Renal cortical epithelial cell (primary cell): ENCODE data around the gene RPS5. TPM values are rescaled to one million over a fixed set of nuclear protein-coding genes. Genes with fewer than 3 reads are reported as not detected.
"Not testable (repeated sequence)": the region's sequence is repeated elsewhere in the genome, so short reads cannot be mapped to it uniquely, and the experiment has no call there.

Experiments used
- DNase-seq: peaks from one replicate; pipeline ENCODE4 v3.0.0-alpha.2; 2011; ENCODE audit warnings: low read depth
- total RNA-seq: library from RNA; depleted of rRNA; stranded (reverse); fragments of >200 nt; gene quantifications from 2 replicates; pipeline ENCODE4 v1.2.3, GENCODE V29; 2014

Gene RPS5
- 847 and 2,009 TPM in 2 replicates for total RNA-seq

DNA sequence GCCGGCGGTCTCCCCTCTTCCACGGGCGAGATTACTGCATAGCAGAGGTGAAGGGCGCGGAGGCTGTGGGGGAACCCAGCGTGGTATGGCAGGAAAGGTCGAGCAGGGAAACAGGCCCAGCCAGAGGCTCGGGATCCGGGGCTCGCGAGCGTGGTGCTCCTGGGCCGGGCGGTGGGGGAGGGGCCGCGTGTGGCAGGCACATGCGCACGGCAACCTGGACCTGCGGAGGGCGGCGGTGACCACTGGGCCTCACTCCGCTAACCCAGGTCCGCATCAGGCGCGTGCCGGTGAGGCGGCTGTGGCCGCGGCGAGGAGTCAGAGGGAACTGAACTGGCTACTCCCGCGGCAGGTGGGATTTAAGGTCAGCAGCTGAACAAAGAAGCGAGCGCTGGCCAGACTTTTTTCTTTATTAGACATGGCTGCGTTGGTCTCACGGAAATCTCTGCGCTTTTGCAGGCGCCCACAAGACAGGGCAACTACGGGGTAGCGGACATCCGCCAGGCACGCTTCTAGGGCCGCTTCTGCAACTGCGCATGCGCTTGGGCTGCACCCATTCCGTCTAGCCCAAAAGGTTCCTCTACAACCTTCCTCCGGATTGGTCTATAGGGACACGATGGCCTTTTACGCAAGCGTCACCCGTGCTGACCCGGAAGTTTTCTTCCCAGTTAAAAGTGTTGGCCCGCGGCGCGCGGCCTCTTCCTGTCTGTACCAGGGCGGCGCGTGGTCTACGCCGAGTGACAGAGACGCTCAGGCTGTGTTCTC is at the start of gene RPS5:
TSS of gene RPS5 (plus strand) at position 694 of the 762 bp plus-strand sequence. CDS start 869 bp downstream, outside the sequence.
- DNase-seq = peak; percentile 98

DNA sequence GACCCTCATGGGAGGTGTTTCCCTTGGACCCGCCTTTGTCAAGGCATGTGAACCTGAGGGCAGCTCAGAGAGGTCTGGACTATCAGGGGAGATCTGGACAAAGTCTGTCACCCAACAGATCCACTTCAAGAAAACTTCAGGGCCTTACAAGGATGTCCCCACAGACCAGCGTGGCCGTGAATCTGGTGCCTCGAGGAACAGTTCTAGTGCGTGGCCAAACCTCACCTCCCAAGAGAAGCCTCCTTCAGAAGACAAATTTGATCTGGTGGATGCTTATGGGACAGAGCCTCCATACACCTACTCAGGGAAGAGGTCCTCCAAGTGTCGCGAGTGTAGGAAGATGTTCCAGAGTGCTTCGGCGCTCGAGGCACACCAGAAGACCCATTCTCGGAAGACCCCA is 48.7 kb upstream of the RPS5 start:
- no peak for DNase-seq

DNA sequence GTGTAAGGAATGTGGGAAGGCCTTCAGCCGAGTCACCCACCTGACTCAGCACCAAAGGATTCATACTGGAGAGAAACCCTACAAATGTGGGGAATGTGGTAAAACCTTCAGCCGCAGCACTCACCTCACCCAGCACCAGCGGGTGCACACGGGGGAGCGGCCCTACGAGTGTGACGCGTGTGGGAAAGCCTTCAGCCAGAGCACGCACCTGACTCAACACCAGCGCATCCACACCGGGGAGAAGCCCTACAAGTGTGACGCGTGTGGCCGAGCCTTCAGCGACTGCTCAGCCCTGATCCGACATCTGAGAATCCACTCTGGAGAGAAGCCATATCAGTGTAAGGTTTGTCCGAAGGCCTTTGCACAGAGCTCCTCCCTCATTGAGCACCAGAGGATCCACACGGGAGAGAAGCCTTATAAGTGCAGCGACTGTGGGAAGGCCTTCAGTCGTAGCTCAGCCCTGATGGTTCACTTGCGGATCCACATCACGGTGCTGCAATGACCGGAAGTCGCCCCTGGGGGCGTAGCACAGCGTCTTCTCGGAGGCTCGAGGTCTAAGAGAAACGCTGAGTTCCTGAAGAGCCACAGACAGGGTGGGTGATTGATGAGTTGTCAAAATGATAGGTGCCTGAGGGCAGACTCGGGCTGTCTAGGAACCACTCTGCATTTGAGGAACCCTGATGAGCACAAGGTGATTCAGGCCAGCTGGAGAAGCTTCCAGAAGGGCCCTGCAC is 48.1 kb upstream of the RPS5 start:
- DNase-seq = no peak

DNA sequence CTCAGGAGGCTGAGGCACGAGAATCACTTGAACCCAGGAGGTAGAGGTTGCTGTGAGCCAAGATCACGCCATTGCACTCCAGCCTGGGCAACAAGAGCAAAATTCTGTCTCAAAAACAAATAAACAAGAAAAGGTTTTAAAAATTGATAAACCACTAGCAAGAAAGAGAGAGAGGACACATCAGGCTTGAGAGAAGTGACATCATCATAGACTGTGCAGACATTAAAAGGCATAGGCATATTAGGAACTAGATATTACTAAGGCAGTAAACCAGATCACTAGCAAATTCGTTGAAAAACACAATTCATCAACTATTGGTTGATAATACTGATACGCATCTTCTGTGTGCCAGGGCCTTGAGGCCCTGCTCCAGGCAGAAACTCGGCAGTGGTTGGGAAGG is 41.5 kb upstream of the RPS5 start:
- DNase-seq = no peak

DNA sequence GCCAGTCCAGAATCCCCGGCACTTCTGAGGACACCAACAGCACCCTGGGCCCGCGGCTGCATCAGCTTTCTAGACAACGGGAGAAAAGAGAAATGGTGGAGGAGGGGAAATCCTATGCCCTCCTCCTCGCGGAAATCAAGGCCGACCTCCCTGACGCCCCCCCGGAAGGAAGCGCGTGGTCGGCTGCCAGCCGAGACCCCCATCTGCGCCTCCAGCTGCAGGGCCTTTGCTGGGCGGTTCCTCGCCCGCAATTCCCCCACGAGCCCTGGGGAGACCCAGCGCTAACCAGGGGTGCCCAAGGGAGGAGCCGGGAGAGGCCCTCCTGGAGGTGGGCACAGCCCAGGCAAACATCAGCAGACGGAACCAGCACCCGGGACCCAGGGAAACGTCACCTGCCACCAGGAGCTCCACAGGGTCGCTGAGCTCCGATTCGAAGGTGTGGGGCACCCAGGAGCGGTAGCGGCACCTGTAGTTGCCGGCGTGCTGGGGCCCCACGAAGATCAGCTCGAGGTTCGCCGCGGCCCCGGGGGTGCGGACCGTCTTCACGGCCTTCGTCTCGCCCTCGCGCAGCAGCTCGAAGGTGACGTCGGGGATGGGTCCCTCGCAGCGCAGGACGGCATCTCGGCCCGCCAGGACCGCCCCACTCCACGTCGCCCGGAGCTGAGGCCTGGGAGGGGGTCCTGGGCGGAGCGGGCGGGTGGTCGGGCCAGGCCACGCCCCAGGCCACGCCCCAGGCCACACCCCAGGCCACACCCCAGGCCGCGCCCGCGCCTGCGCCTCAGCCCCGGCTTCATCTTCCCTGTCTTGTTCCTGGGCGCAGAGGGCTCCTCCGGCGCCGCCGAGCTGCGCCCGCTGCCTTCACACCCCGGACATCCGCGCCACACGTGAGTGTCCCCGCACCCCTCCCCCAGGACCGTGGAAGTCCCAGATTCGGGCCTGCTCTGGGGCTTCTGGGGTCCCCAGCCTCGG is 39.8 kb upstream of the RPS5 start:
- DNase-seq = no peak

DNA sequence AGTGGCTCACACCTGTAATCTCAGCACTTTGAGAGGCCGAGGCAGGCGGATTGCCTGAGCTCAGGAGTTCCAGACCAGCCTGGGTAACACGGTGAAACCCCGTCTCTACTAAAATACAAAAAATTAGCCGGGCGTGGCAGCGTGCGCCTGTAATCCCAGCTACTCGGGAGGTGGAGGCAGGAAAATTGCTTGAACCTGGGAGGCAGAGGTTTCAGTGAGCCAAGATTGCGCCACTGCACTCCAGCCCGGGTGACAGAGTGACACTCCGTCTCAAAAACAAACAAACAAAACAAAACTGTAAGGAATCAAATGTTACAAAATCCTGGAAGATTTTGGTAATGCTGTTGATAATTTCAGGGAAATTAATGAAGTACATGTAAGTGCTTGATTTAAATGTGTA is 39.0 kb upstream of the RPS5 start:
- DNase-seq = not testable (repeated sequence)

DNA sequence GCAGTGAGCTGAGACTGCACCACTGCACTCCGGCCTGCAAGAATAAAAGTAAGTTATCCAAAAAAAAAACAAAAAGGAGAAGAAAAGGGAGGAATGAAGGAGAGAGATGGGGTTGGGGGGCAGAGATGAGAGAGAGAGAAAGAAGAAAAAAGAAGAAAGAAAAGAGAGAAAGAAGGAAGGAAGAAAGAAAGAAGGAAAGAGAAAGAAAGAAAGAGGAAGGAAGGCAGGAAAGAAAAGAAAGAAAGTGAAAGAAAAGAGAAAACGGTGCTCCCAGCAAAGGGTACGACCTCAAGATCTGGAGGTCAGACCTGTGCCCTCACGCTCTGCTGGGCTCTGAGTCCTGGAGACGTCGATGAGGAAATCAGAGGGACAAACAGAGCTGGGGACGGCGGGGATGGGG is 37.5 kb upstream of the RPS5 start:
- no peak for DNase-seq

DNA sequence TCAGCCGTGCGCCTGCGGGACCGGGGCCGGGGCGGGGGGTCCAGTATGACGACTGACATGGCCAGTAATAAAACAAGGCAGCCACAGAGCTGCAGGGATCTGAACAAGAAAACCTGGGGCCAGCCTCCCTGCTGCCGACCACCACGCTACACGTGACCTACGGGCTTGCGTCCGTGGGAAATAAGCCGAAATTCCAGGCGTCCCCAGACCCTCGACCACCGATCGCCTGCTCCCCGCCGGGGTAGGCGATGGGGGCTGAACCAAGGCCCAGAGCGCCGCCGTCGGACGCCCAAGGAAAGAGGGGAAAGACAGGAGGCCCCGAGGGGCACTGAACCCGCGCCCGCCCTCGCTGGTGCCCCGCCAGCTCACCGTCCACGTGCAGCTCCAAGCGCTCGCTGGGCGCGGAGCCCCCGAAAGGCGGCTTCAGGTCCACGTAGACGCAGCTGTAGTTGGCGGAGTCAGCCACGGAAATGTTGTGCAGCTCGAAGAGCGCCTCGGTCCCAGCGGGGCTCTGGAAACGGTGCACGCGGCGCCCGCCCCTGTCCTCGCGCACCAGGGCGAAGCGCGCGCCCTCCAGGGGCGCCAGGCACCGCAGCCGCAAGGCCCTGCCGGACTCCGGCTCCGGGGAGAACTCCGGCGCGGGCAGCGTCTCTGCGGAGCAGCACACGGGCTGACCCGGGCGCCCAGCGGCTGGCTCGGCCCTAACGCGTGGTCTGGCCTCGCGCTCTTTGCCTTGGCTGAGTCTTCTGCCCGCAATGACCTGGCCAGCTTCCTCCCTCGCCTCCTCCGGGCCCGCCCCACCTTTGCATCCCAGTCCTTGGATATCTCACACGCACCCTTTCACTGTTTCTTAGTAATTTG is 36.8 kb upstream of the RPS5 start:
- no peak for DNase-seq

DNA sequence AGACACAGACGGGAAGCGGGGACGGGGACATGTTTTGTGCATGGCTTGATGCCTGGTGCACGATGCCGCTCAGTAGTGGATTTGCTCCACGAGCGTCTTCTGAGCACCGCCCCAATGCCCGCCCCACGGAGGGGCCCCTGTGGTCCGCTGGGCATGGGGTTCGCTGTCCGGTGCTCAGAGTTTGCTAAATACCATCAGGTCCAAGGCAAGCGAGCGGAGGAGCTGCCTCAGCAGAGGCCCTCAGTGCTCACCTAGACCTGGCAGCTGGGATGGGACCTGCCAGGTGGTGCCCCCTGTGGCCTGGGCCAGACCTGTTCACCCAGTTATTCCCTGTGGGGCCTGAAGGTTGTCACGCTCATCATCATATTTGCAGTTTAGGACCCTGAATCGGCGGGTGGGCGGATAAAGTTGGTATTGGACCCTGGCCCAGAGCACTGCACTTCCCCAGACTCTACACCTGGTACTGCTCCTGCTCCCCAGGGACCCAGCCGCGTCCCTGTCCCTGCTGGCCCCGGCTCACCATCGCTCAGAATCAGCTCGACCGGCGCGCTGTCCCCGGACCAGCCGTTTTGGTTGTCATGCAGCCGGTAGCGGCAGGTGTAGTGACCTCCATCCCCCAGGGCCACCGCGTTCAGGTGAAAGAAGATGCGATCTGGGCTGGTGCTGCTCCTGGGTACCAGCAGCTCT is 36.1 kb upstream of the RPS5 start:
- DNase-seq = no peak

DNA sequence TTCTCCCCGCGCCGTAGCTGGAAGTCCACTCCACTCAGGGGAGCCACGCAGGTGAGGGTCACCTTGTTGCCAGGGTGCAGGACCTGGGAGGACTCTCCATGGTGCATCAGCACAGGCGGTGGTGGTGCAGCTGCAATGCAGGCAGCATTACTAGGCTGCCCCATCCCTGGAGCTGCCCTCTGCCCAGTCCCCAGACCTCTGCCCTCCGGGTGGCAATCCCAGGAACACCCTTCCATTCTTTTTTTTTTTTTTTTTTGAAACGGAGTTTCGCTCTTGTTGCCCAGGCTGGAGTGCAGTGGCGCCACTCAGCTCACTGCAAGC is 35.6 kb upstream of the RPS5 start:
- no peak for DNase-seq

DNA sequence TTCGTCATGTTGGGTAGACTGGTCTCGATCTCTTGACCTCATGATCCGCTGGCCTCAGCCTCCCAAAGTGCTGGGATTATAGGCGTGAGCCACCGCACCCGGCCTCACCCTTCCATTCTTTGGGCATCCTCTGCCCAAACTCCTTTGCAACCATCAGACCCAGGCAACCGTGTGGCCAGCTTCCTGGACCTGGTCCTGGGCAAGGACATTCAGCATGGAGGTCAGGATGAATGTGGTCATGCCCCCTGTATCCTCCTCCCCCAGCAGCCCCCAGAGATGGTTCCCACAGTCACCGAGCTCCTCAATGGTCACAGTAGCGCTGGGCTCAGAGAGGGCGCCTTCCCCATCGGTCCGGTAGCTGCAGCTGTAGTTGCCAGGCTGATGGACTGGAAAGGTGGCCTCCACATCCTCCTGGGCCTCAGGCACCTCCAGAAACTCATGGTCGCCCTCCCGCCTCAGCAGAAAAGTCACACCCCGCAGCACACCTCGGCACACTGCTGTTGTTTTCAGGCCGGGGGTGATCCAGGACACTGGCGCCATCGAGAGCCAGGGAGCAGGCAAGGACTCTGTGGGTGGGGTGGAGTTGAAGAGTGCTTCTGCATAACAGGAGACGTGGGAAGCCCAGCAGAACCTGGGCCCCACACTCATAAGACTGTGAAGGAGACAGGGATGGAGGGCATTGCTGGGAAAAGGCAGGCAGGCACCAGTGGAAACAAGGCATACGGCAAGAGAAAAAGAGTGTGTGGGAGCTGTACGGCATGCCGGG is 34.9 kb upstream of the RPS5 start:
- DNase-seq = no peak

DNA sequence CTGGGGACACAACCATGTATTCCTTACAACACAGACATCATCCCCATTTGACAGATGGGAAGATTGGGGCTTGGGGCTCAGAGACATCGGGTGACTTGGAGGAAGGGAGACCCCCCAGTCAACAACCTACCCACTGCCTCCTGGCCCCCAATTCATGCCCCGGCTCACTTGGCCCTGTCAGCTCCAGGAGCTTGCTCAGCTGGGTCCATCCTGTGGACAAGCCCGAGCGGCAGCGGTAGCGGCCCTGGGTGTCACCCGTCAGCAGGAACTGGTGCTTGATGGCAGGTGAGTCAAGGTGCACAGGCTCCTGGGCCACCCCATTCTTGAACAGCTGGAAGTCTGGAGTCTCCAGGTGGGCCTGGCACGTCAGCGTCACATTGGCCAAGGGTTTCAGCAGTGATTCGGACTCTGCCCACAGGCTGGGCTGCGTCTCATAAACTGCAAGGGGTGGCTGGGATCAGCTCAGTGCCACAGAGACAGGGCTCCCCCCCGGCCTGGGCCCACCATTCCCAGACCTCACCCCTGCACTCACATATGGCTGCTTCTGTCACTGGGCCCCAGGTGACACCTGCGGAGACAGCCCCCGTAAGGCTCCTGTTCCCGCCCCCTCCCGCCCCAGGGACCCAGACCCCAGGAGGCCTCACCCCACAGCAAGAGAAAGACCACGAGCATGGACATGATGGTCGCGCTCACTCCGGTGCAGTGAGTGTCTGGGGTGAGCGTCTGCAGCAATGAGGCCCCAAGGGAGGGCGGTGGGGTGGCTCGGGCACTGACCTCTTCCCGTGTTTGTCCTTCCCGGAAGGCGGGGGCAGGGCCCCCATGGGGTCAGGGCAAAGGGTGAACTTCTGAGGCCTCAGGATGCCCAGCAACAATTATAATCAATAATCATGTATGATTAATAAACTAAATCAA is 34.1 kb upstream of the RPS5 start, which contains the start of gene A1BG:
TSS of gene A1BG (minus strand) at position 733 of the 912 bp plus-strand sequence. CDS start at position 678, 55 bp downstream.
- DNase-seq = no peak

DNA sequence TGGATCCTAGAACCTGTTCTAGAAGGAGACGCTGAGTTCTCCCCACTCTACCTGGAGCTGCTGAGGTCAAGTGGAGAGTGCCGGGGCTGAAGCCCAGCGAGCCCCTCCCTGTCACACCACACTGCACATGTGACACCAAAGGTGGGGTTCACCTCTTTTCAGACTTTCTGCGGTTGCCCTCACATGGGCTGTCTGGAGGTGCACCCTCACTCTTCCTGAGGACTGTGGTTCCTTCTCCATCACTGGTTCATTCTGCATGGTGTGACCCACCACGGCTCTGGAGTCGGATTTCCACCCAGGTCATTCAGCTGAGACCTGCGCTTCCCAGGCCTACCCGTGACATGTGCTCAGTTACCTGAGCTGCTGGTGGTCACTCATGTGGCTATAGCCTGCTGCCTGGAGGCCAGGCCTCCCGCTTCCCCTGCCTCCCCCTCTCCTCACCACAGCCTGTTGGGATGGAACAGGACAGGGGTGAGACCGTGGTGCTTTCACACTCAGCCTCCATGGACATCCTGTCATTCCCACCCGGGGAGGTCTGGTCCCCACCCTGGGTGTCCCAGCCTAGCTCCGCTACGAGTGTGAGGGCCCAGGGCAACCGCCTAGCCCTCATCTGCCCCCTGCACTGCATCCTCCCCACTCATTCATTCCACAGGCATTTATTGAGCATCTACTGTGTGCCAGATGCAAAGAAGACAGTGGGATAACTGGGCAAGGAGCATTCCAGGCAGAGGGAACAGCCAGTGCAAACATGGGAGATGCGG is 33.2 kb upstream of the RPS5 start:
- no peak for DNase-seq

DNA sequence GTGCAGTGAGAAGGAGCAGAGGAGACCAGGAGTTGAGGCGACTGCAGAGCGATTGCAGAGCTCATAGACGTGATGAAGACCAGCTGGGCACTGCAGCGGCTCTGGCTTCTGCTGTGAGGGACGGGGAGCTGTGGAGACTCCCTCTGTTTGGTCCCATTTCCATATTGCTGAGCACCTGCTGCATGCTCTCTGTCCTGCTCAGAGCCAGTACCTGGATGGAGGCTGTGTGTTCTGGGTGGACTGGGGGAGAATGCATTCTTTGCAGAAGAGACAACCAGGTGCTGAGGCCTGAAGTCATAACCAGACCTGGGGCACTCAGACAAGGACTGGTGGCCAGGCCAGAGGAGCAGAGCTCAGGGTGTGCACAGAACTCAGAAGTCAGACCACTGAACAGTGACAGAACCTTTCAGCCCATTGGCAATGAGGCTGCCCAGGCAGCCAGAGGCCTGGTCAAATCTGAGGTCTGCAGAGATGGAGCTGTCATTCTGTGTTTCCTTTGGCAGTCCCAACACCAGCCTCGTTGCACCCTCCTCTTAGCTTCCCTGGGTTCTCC is 32.5 kb upstream of the RPS5 start:
- DNase-seq = no peak

DNA sequence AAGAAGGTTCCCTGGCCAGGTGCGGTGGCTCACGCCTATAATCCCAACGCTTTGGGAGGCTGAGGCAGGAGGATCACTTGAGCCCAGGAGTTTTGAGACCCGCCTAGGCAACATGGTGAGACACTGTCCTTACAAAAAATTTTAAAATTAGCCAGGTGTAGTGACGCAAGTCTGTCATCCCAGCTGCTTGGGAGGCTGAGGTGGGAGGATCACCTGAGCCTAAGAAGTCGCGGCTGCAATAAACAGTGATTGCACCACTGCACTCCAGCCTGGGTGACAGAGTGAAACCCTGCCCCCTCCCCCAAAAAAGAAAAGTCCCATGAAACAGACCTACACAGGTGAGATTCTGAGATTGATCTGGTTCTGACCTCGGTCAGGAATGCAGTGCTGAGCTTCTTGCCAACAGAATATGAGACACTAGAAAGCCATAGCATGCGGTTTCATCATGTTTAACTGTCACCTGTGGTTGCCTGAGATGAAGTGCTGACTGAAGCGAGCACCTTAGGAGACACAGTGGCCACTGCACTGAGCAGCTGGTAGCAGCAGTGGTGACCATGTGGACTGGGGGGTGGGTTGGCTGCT is 31.8 kb upstream of the RPS5 start:
- DNase-seq = no peak

DNA sequence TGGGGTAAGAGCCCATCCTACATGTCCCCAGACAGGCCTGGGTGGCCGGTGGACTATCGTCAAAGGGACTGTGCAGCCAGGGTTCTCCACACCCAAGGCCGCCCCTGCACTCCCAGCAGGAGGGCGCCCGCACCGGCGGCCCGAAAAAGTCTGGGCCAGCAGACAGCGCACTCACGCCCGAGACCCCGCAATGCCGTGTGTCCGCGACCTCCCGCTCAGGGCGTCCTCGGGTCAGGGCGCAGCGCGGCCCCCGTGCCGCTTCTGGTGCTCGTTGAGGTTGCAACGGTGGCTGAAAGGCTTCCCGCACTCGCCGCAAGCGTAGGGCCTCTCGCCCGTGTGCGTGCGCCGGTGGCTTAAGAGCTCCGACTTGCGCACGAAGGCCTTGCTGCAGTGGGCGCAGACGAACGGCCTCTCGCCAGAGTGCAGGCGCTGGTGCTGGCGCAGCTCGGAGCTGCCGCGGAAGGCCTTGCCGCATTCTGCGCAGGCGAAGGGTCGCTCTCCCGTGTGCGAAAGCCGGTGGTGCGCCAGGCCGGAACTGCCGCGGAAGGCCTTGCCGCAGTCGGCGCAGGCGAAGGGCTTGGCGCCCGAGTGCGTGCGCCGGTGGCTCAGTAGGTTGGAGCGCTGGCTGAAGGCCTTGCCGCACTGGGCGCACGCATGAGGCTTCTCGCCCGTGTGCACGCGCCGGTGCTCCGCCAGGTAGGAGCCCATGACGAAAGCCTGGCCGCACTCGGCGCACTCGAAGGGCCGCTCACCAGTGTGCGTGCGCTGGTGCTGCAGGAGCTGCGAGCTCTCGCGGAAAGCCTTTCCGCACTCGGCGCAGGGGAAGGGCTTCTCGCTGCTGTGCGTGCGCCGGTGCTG is 30.9 kb upstream of the RPS5 start:
- DNase-seq = no peak
